Panc1 (cell line): Measurements from ENCODE around the gene RNU5D-1. TPM values are rescaled to one million over a fixed set of nuclear protein-coding genes. Genes with fewer than 3 reads are reported as not detected.

Experiments used
- ATAC-seq: fragments of 200-7000 bp; cut with Tn5 transposase; 2 replicates; pipeline ENCODE4 v1.9.1; 2020; ENCODE audit warnings: mild to moderate bottlenecking, moderate library complexity
- Bru-seq: library from RNA; stranded (reverse); fragments of 400-500 nt; gene quantifications from one replicate; lab custom pipeline; 2021; lab: Mats Ljungman, UMichigan
- BruChase-seq, 2 experiments: library from RNA; stranded (reverse); fragments of 400-500 nt; gene quantifications; one replicate each; lab custom pipeline; 2021; lab: Mats Ljungman, UMichigan
- BruUV-seq: library from RNA; stranded (reverse); fragments of 400-500 nt; replicated peaks from 2 replicates; lab custom pipeline; 2021; lab: Mats Ljungman, UMichigan
- CTCF ChIA-PET: fragments of 300-600 bp; sonication (Branson Sonifier 250); formaldehyde crosslinking; loops from one replicate; lab custom pipeline; 2022; ENCODE audit warnings: antibody characterized with exemption; lab: Charles Lee
- POLR2A ChIA-PET: fragments of 300-600 bp; sonication (Branson Sonifier 250); formaldehyde crosslinking; loops from one replicate; lab custom pipeline; 2022; ENCODE audit warnings: antibody characterized with exemption; lab: Charles Lee
- DNase-seq: peaks from one replicate; pipeline ENCODE4 v3.0.0-alpha.2; 2010; ENCODE audit warnings: low read depth, low spot score
- H3K27ac ChIP-seq: 2 replicates; pipeline ENCODE4 v1.5.1; 2011; ENCODE audit warnings: mild to moderate bottlenecking, low read length, inconsistent platforms
- H3K27me3 ChIP-seq: fragments of 200-500 bp; sonication (Bioruptor generic); 2 replicates; pipeline ENCODE4 v1.6.0; 2014; ENCODE audit warnings: low read length, inconsistent platforms; ENCODE audit not compliant: control insufficient read depth, insufficient read depth
- H3K36me3 ChIP-seq: fragments of 200-500 bp; sonication (Bioruptor generic); 2 replicates; pipeline ENCODE4 v1.5.1; 2014; ENCODE audit warnings: inconsistent platforms, mild to moderate bottlenecking, low read length, moderate library complexity; ENCODE audit not compliant: control insufficient read depth, insufficient read depth
- H3K4me1 ChIP-seq: 2 replicates; pipeline ENCODE4 v1.5.1; 2011; ENCODE audit warnings: inconsistent platforms, mild to moderate bottlenecking, low read length, moderate library complexity; ENCODE audit not compliant: control insufficient read depth, insufficient read depth
- H3K4me3 ChIP-seq, 2 experiments: 2 replicates each; pipeline ENCODE4 v1.5.1; 2011 to 2012; ENCODE audit warnings: low read depth in 2 of 2, low read length in 2 of 2, mild to moderate bottlenecking in 2 of 2, inconsistent platforms in 1 of 2, moderate library complexity in 1 of 2
- H3K9me3 ChIP-seq: fragments of 200-500 bp; sonication (Bioruptor generic); 2 replicates; pipeline ENCODE4 v1.5.1; 2014; ENCODE audit warnings: low read depth, mild to moderate bottlenecking, inconsistent platforms, low read length, moderate library complexity; ENCODE audit not compliant: control insufficient read depth, insufficient read depth
- CTCF ChIP-seq: fragments of 450-650 bp; IDR thresholded peaks from 2 replicates; pipeline ENCODE4 v1.5.1; 2017; ENCODE audit warnings: mild to moderate bottlenecking
- POLR2AphosphoS5 ChIP-seq: IDR thresholded peaks from 2 replicates; pipeline ENCODE4 v1.6.1; 2012; ENCODE audit warnings: mild to moderate bottlenecking, low read depth, low read length, moderate library complexity
- REST ChIP-seq, 2 experiments: IDR thresholded peaks; 2 replicates each; pipeline ENCODE4 v1.6.1; 2011 to 2012; ENCODE audit warnings: low read depth in 2 of 2, control low read depth in 1 of 2, low read length in 1 of 2, mild to moderate bottlenecking in 1 of 2, moderate library complexity in 1 of 2; ENCODE audit not compliant: insufficient read depth in 1 of 2
- SIN3A ChIP-seq: IDR thresholded peaks from 2 replicates; pipeline ENCODE4 v1.6.1; 2012; ENCODE audit warnings: low read depth, mild to moderate bottlenecking, low read length, moderate library complexity, borderline replicate concordance; ENCODE audit not compliant: insufficient read depth
- TCF7L2 ChIP-seq: IDR thresholded peaks from 2 replicates; pipeline ENCODE4 v1.6.1; 2011; ENCODE audit warnings: mild to moderate bottlenecking, low read depth, low read length, inconsistent platforms
- in situ Hi-C: cut with HindIII; loops from 2 replicates; pipeline ENCODE4 v1.10.0; 2016; ENCODE audit warnings: low sequenced_read_pairs, low pct_unique_long_range_greater_than_20kb
- intact Hi-C: fragments of 100-400 bp; cut with micrococcal nuclease; formaldehyde crosslinking; loops from one replicate; pipeline ENCODE4 v1.10.0; 2022; ENCODE audit not compliant: unreplicated experiment
- long read RNA-seq: library from polyadenylated mRNA; unstranded; transcript quantifications from one replicate; pipeline ENCODE4 v2.0.0, GENCODE V29; 2021; ENCODE audit not compliant: unreplicated experiment
- polyA plus RNA-seq: library from polyadenylated mRNA; unstranded; fragments of >200 nt; gene quantifications from one replicate; pipeline ENCODE4 v1.2.1, GENCODE V29; 2012; ENCODE audit warnings: missing spikeins; ENCODE audit not compliant: insufficient read length
- total RNA-seq: library from RNA; stranded (reverse); gene quantifications from one replicate; pipeline ENCODE4 v1.2.1, GENCODE V29; 2021; ENCODE audit not compliant: unreplicated experiment

Gene RNU5D-1
- total RNA-seq (not detected), Bru-seq, nascent RNA (percentile 99 among the genes with signal in this experiment), BruChase-seq, experiment 1, labeled RNA remaining after a 2-hour chase (percentile 92 among the genes with signal in this experiment), BruChase-seq, experiment 2, labeled RNA remaining after a 6-hour chase (percentile 83 among the genes with signal in this experiment)
- not detected for polyA plus RNA-seq
- long read RNA-seq, result 0 reads

GRCh38 chr1:44730741-44731512 is at the start of gene RNU5D-1:
RNU5D-1 (minus strand) TSS chr1:44731170.
- intact Hi-C loops (loop anchor here (10.0 kb wide), 1 partner anchor 84 kb away; no protein-coding TSS in a partner anchor), in situ Hi-C loops (no loop called here)
- DNase-seq (peak; percentile 99), ATAC-seq (peak; percentile 91)
- ChIA-PET POLR2A (interaction anchor here (0.6 to 3.4 kb wide), 16 partner anchors 9 to 702 kb away, joined by 3 to 83 read pairs (median 4); partner anchors contain the start of genes RPS8 and TMEM53), CTCF (interaction anchor here (0.6 to 1.8 kb wide), 8 partner anchors 9 to 794 kb away, joined by 3 to 9 read pairs (median 3); partner anchors contain the start of gene BTBD19)
- H3K36me3 ChIP-seq, result no peaks in the 10 kb centered on the region
- H3K9me3 ChIP-seq, result no peaks in the 10 kb centered on the region
- peaks cover 5% of the 10 kb centered on the region; the same call in 1 of the 2 replicates for H3K4me1 ChIP-seq
- TSS peak; percentile 100 for BruUV-seq
- no peaks in the 10 kb centered on the region for H3K27me3 ChIP-seq
- H3K4me3 ChIP-seq, result peak within 1 kb of the TSS; percentile 9 to 38; a peak in 3 of 4 replicates
- peak within 1 kb of the TSS; percentile 97 for H3K27ac ChIP-seq
- TF ChIP-seq REST (IDR thresholded peaks at IDR 0.05; ENCODE audit: insufficient read depth in 1 of 2, low read depth in 2 of 2, low read length in 1 of 2) (peak in 1 of 2 experiments; percentile 43; a peak in 1 of 4 replicates), SIN3A (peak; percentile 99), CTCF (peak; percentile 96), TCF7L2 (peak; percentile 76), POLR2AphosphoS5 (peak; percentile 100)

- no peaks in the 10 kb centered on the region for H3K27me3 ChIP-seq
- in situ Hi-C loops, result no loop called here
- no TSS peak for BruUV-seq
- peaks cover 17% of the 10 kb centered on the region; the same call in 1 of the 2 replicates for H3K36me3 ChIP-seq
- no peak overlapping the region for H3K27ac ChIP-seq
- ATAC-seq, result no peak
- H3K9me3 ChIP-seq, result no peaks in the 10 kb centered on the region
- peaks cover 10% of the 10 kb centered on the region for H3K4me1 ChIP-seq
- TF ChIP-seq TCF7L2, result no peak
- TF ChIP-seq POLR2AphosphoS5, result no peak; the same call in none of the 2 replicates
- TF ChIP-seq REST (IDR thresholded peaks at IDR 0.05; ENCODE audit: insufficient read depth in 1 of 2, low read depth in 2 of 2, low read length in 1 of 2), result no peak
- no peak overlapping the region for H3K4me3 ChIP-seq
- ChIA-PET POLR2A (no interaction called here), CTCF (interaction anchor here (0.7 kb wide), 2 partner anchors 10 to 28 kb away, joined by 3 read pairs; partner anchors contain the start of gene BTBD19)
- no peak for DNase-seq
- intact Hi-C loops, result no loop called here
Observed at GRCh38 chr1:44780583-44781121, 49.7 kb upstream of the RNU5D-1 start.
